GM21423 (cell line): ENCODE results near the gene NPPC.
A peak's percentile ranks its signal among the peaks of the same experiment; 100 is the strongest.
"Not testable (repeated sequence)": the region's sequence is repeated elsewhere in the genome, so short reads cannot be mapped to it uniquely, and the experiment has no call there.

ENCODE experiments used
- ATAC-seq: cut with Tn5 transposase; IDR thresholded peaks from one replicate; pipeline ENCODE4 v1.9.1; 2021; ENCODE audit warnings: mild to moderate bottlenecking, moderate library complexity; ENCODE audit not compliant: unreplicated experiment

NPPC gene

GRCh38 chr2:231926180-231926741, at the start of gene NPPC:
NPPC (minus strand) TSS chr2:231926396; CDS start chr2:231926249, 147 bp downstream.
- ATAC-seq: peak; percentile 43

GRCh38 chr2:231975001-231975400, 48.8 kb upstream of the NPPC start:
- ATAC-seq: no peak

GRCh38 chr2:231970461-231970860, 44.3 kb upstream of the NPPC start:
- no peak for ATAC-seq

- no peak for ATAC-seq
Measured at GRCh38 chr2:231968820-231969219, 42.6 kb upstream of the NPPC start.

- ATAC-seq: no peak
Measured at GRCh38 chr2:231966886-231967285, 40.7 kb upstream of the NPPC start.

GRCh38 chr2:231965102-231965501, 38.9 kb upstream of the NPPC start:
- ATAC-seq: no peak

- peak; percentile 87 for ATAC-seq
Measured at GRCh38 chr2:231961349-231962166, 35.4 kb upstream of the NPPC start, which contains the start of gene DIS3L2. DIS3L2 (plus strand) TSS chr2:231961713; CDS start chr2:232014928, 53,215 bp downstream.

- no peak for ATAC-seq
Measured at GRCh38 chr2:231960810-231961348, 34.7 kb upstream of the NPPC start.

GRCh38 chr2:231957913-231958763, 31.9 kb upstream of the NPPC start:
- no peak for ATAC-seq

GRCh38 chr2:231955758-231956472, 29.7 kb upstream of the NPPC start:
- no peak for ATAC-seq

GRCh38 chr2:231951452-231952035, 25.3 kb upstream of the NPPC start:
- ATAC-seq: no peak

- ATAC-seq: no peak
Measured at GRCh38 chr2:231947694-231948093, 21.5 kb upstream of the NPPC start.

- ATAC-seq: not testable (repeated sequence)
Measured at GRCh38 chr2:231947112-231947511, 20.9 kb upstream of the NPPC start.

GRCh38 chr2:231946241-231946814, 20.1 kb upstream of the NPPC start:
- ATAC-seq: no peak

GRCh38 chr2:231942180-231942579, 16.0 kb upstream of the NPPC start:
- no peak for ATAC-seq

GRCh38 chr2:231941673-231942072, 15.5 kb upstream of the NPPC start:
- no peak for ATAC-seq

- no peak for ATAC-seq
Measured at GRCh38 chr2:231940795-231941194, 14.6 kb upstream of the NPPC start.

GRCh38 chr2:231939022-231939421, 12.8 kb upstream of the NPPC start:
- ATAC-seq: no peak

GRCh38 chr2:231937057-231937456, 10.9 kb upstream of the NPPC start:
- no peak for ATAC-seq

GRCh38 chr2:231936491-231936890, 10.3 kb upstream of the NPPC start:
- ATAC-seq: no peak
